Cardiac atrium fibroblast (primary cell): ENCODE data around the gene NBPF19. TPM values are rescaled to one million over a fixed set of nuclear protein-coding genes. Genes with fewer than 3 reads are reported as not detected.

Experiments
- total RNA-seq: library from RNA; depleted of rRNA; stranded (reverse); fragments of >200 nt; gene quantifications from 2 replicates; pipeline ENCODE4 v1.2.3, GENCODE V29; 2015

NBPF19 gene, protein sequence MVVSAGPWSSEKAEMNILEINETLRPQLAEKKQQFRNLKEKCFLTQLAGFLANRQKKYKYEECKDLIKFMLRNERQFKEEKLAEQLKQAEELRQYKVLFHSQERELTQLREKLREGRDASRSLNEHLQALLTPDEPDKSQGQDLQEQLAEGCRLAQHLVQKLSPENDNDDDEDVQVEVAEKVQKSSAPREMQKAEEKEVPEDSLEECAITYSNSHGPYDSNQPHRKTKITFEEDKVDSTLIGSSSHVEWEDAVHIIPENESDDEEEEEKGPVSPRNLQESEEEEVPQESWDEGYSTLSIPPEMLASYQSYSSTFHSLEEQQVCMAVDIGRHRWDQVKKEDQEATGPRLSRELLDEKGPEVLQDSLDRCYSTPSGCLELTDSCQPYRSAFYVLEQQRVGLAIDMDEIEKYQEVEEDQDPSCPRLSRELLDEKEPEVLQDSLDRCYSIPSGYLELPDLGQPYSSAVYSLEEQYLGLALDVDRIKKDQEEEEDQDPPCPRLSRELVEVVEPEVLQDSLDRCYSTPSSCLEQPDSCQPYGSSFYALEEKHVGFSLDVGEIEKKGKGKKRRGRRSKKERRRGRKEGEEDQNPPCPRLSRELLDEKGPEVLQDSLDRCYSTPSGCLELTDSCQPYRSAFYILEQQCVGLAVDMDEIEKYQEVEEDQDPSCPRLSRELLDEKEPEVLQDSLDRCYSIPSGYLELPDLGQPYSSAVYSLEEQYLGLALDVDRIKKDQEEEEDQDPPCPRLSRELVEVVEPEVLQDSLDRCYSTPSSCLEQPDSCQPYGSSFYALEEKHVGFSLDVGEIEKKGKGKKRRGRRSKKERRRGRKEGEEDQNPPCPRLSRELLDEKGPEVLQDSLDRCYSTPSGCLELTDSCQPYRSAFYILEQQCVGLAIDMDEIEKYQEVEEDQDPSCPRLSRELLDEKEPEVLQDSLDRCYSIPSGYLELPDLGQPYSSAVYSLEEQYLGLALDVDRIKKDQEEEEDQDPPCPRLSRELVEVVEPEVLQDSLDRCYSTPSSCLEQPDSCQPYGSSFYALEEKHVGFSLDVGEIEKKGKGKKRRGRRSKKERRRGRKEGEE (N-terminal part only)
- 5.1 and 5.3 TPM in 2 replicates for total RNA-seq

DNA sequence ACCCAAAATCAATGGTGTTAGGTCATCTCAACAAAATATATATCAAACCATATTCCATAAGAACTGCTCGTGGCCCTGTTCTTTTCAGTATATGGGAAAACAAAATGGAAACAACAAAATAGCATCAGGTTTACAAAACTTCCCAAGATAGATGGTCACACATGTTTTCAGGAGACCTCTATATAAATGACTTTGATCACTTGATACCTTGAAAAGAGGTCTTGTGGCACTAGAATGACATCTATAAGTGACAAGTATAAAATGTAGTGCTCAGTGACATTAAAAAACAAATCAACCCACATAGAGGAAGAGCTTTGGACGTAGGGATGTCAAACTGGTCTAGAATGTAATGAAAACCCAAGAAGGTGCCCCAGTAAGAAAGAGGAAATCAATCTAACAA, at the start of gene NBPF19:
TSS of gene NBPF19 (plus strand) at position 301 of the 400 bp plus-strand sequence. CDS start 888 bp downstream, outside the sequence.

Other genes starting within 250 kb of the NBPF19 start
- gene PPIAL4C, start 108.8 kb downstream of the NBPF19 start, total RNA-seq, result not detected in 2 replicates